ENCODE measurements around the gene LRRC10B.

Gene LRRC10B

DNA sequence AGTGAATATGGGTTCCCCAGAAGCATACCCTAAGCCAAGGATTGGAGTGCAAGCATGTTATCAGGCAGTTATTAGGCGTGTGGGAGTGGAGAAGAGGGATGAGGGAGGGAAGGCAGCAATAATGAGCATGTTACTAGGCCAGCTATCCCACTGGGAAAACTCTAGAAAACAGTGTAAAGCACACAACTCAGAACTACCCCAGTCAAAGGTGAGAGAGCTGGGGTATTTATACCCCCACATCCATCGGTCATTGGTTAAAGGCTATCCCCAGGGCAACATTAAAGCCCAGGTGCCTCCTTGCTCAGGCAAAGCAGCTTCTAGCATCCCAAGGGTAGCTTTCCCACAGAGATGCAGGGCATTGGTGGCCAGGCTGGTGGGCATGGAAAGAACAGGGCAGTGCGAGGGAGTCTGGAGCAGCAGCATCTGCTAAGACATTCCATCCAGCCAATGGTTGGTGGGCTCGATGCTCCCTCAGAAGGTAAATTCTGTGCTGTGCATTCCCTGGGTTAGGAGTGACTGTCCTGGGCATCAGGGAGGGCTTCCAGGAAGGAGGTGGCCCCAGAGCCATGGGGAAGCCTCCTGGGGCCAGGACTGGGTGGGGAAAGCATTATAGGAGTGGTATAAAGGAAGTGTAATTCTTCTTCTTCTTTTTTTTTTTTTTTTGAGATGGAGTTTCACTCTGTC, 21.1 kb upstream of the LRRC10B start:
- DNase-seq = no peak

DNA sequence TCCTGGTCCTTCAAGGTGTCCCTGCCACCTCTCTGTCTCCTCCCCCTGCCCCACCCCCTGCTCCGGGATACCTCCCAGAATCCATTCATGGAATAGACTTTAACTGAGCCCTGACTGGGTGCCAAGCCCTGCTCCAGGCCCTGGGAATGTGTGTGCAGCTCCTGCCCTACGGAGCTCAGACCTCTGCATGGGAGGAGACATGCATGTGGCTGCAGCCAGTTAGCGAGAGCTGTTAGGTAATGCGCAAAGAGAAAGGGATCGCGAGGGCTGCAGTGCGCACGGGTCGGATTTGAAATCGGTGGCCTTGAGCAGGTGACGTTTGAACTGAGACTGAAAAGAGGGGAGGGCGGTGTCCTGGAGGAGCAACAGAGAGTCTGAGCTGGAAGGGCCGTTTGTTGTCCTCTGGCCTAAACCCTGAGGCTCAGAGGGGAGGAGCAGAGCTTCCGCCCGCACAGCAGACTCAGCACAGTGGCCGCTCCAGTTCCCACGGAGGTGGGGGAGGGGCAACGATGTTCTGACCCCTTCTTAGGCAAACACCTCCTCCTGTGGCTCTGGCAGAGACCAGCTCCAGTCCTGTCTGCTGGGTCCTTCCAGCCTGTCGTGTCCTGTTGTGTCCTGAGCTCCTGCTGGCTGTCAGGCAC, 19.8 kb upstream of the LRRC10B start:
- DNase-seq = no peak

DNA sequence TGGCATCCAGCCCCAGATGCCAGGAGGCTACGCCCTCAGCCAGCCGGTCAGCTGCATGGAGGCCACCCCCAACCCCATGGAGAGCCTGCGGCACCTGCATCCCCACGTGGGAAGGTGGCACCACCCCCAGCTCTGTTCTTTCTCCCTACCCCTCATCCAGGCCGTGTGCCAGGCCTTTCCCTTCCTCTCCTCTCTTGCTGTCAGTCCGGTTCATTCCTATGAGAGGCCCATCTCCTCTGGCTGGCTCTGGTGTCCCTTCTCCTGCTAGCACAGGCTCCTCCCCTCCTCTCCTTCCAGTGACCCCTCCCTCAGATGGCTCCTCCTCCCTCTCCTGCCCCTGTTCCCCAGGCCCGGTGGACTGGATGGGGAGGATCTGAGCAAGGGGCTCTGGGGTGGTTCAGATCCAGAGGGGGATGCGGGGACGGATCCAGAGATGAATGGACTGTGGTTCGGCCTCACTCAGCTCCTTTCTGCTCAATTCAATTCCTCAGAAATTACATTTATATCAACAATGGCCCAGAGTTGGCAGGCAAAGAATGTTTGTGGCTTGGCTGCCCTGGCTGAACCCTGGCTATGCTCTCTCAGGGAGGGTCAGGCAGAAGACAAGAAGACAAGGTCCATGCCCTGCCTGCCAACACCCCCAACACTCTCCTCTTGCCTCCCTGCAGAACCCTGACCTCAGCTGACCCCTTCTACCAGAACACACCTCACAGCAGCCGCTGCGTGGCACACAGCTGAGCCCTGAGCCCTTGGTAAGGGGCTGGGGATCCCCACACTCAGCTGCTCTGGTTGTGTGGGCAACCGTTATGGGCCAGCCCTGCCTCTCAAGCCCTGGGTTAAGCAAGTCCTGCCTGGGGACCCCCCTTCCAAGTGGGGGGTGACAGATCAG, 18.5 kb upstream of the LRRC10B start:
- no peak for DNase-seq

DNA sequence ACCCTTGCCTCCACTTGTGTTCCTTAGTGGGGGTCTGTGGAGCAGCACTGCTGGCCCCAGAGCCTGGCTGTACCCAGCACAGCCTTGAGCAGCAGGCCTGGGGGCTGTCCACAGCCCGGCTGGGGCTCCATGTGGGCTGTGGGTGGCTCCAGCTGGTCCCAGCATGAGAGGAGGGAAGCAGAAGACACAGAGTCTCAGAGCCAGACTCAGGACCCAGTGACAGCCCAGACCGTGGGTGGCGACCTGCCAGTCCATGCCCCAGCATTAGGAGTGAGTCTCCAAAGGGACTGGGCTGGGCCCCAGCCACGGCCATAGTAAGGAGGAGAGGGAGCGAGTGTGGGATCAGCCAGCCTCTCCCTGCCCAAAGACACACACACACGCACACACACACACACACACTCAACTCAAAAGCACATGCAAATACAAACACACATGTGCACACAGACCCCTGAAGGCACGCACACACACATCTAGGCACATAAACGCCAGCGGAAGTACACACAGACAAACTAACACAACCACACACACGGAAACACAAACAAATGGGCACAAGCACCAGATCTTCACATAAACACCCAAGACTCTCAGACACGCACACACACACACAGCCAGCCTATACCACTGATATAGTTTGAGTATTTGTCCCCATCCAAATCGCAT, 16.7 kb upstream of the LRRC10B start:
- DNase-seq = no peak

DNA sequence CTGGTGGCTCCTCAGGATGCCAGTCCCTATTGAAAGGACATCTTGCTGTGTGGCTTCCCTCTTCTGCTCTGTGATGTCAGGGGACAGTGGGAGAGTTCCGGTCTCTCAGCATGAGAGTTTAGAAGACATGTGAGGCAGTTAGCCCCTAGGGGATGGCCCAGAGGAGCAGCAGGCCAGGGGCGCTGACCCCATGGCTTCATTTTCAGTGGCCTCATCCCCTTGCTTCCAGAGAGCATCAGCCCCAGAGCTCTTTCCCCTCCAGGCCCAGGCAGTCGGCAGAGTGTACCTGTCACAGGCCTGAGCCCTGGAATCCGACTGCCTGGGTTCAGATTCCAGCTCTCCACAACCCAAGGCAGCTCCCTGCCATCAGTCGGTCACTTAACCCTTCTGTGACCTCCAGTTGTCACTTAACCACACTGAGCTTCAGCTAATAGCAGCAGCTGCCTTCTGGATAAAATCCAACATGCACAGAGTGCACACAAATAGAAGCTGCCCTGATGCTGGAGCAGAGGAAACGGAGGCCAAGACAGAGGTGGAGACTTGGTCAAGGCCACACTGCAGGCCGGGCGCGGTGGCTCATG, 14.1 kb upstream of the LRRC10B start:
- DNase-seq = no peak

DNA sequence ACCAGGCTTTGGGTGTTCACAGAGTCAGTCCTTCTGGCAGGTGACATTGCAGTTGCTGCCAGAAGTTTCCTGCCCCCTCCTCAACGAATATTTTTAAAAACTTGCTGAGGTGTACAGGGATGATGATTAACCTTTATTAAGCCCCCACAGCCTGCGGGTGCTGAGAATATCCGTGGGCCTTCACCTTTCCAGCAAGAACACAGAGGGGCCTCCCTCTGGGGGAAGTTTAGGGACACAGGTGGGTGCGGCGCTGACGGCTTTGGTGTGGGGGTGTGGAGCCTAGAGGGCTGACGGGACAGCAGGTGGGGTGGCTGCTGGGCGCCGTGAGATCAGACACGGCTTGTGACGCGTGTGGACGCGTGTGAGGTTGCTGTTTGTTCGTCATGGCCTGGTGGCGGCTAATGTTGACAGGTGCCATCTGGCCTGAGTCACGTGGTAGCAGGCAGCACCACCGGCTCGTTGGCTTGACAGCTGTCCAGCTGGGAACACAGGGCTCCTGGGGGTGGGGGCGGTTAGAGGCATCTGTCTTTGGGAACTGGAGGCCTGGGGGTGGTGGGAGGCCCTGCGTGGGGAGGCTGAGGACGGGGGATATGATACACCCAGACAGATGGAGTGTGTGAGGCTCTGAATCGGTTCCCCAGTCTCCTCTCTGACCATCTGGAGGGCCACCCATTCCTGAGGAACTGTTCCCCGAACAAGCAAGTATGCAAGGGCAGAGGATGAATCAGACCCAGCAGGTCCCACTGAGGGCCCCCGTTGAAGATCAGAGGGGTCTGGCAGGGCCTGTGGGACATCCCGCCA, 12.5 kb upstream of the LRRC10B start:
- DNase-seq = no peak

DNA sequence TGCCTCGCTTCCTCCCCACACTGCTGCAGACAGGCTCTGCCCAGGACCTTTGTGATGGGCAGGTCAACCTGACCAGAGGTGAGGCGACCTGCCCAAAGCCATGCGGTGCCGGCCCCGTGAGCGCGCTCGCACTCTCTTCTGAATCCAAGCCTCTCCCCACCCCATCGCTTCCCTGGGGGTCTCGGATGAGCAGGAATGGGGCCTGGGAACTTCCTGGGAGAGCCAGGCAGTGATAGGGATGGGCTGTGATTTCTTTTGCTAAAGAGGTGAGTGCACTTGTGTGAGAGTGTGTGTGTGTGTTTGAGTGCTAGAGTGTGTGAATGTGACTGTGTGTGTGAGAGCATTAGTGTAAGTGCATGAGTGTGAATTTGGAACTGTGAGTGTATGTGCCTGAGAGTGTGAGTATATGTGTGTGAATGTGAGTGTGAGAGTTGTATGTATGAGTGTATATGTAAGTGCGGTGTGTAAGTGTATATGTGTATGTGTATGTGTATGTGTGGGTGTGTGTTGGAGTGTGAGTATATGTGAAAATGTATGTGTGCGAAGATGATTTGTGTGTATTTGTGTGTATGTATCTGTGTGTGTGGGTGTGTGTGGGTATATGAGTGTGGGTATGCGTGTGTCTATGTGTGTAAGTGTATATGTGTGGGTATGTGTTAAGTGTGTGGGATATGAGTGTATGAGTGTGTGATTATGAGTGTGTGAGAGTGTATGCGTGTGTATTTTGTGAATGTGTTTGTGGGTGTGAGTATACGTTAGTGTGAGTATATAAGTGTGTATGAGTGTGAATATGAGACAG, 11.7 kb upstream of the LRRC10B start:
- DNase-seq = no peak

DNA sequence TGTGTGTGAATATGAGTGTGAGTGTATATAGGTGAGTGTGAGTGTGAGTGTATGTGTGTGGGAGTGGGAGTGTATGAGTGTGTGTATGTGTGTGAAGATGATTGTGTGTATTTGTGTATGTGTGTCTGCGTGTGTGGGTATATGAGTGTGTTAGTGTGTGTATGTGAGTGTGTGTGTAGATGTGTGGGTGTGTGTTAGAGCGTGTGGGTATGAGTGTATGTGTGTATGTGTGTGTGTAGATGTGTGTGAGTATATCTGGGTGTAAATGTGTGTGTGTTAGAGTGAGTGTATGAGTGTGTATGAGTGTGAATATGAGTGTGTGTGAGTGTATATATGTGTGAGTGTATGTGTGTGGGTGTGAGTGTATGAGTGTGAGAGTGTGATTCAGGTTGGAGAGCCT, 11.1 kb upstream of the LRRC10B start:
- no peak for DNase-seq

DNA sequence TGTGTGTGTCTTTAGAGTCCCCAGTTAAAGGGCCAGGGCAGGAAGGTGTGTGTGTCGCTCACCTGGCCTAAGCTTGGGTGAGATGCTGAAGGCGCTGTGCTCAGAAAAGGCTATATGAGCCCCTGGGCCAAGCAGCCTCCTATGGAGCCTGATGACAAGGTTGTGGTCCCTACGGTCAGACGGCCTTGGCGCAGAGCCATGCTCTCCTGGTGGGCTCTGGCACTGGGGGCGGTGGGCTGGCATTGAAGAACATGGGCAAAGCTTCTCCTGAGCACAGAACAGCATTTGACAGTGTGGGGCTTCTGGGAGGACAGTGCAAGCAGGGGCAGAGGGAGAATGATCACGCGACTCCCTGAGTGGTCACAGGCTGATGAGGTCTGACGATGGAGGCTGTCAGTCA, 10.7 kb upstream of the LRRC10B start:
- no peak for DNase-seq

DNA sequence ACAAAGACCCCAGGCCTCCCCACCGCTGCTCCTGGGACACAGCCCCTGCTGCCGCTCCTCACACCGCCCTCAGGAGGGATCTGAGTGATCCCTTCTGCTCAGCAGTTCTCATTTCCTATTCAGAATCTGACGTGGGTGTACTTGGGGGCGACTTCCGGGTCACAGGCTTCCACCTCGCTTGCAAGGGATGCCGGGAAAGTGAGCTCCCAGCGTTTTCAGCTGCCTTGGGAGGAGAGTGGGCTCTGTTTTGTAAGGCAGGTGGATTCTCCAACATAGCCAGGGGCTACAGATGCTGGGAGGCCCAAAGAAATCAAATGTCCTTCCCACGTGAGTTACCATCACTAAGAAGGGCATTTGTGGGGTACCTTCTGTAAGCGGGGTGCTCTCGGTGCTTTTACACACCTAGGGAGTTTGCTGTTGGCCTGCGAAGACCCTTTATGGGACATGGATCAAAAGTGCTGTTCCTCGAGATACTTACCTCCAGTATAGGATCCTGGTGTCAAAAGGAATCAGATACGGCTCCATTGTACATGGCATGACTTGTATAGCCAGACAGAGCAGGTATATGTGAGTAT, 9.7 kb upstream of the LRRC10B start:
- DNase-seq = no peak

DNA sequence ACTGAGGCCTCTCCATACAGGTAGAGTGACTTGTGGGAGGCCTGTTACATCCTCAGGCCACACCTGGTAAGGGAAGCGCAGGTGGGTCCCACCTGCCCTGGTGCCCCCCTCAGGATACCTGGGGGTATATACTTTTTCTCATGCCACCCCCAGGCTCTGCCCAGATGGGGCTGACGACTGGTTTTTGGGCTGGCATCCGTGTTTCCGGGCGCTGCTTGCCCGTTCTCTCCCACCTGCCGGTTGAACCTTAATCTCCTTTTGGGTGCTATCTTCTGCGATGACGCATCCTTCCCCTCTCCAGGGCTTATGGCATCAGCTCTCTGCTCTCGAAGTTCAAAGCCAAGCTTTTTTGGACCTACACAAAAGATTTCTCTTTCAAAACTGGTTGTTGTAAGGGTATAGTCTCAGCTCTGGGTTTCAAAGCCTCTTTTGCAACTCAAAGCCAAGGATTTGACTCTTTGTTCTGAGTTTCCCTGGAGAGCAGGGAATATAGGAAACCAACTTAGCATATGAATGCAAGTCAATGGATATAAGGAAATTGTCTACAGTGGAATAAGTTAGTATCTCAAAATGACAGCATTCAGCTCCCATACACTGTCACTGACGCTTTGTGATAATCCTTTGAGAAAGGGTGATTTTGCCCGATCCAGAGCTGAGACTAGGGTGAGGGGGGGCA, 8.6 kb upstream of the LRRC10B start:
- no peak for DNase-seq

DNA sequence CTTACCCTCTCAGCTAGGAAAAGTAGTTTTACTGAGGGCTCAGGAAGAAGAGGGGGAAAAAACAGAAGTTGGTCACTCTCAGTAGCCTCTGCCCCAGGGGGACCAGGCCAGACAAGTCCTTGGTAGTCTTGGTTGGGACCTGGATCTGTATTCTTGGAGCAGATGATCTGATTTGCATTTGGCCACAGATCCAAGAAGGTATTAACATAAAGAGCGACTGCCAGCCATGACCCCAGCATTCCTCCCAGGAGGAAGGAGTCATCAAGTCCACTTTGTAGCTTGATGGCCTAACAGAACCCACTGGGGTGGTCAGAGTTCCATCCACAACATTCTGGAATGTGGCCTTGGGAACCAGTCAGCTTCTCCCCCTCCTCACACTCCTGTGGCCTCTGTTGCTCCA, 6.0 kb upstream of the LRRC10B start:
- DNase-seq = no peak

DNA sequence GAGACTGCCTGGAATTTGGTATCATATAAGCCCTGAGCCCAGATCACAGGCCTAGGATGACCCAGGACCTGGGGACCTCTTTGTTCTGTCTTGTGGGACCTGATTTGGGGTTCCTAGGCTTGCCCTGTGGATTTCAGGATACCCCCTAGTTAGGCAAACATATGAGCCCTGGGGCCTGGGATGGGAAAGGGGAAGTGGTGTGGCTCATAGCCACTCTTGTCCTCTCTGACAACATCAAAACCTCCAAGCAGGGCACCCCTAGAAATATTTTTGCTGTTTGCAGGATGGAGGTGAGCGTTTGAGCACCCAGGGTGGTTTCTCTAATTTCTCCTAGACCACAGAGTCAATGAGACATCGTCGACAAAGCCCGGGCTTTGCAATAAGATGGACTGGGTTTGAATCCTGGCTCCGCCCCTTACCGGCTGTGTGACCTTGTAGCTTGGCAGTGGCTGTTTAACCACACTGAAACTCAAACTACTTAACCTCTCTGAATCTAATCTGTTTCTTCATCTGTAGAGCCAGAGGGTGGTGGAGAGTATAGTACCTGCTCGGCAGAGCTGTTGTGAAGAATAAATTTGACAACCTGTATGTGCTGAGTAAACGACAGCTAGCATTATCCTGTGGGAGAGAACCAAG, 5.3 kb upstream of the LRRC10B start:
- no peak for DNase-seq

DNA sequence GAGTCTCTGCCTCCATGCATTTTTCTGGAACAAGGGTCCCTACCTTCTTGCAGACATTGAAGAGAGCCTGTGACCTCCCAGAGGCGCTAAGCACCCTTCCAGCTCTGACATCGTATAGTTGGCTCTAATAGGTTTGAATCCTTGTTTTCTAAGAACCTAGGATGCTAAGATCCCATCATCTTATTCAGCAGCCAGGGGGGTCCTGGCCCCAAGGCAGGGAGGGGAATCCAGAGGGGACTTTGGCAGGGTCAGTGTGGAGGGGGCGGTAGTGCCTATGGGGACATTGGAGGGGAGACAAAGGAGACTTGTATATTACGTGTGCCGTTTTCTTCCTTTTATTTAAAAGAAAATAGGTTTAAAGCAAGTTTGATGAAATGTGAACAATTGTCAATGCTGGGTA, 3.4 kb upstream of the LRRC10B start:
- DNase-seq = no peak

DNA sequence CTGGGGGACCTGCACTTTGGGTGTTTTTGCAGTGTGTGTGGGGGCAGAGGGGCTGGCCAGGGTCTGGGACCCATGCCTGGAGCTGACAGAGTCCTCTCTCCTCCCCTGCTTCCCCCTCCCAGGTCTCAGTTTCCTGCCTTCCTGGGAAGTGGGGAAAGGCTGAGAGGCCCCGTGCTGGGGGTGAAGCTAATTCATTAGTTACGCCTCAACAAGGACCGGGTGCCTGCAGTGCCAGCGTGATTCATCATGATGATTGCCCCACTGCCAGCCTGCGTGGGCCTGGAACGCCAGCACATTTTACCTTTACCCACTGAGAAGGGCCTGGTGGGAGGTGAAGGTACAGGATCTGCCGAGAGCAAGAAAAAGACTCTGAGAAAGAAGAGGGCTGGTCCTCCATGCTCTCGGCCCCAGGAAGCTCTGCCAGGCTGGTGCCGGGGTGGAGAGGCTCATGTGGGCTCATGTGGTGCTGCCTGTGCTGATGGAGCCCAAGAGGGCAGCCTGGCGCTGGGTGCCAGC, 2.9 kb upstream of the LRRC10B start:
- no peak for DNase-seq

DNA sequence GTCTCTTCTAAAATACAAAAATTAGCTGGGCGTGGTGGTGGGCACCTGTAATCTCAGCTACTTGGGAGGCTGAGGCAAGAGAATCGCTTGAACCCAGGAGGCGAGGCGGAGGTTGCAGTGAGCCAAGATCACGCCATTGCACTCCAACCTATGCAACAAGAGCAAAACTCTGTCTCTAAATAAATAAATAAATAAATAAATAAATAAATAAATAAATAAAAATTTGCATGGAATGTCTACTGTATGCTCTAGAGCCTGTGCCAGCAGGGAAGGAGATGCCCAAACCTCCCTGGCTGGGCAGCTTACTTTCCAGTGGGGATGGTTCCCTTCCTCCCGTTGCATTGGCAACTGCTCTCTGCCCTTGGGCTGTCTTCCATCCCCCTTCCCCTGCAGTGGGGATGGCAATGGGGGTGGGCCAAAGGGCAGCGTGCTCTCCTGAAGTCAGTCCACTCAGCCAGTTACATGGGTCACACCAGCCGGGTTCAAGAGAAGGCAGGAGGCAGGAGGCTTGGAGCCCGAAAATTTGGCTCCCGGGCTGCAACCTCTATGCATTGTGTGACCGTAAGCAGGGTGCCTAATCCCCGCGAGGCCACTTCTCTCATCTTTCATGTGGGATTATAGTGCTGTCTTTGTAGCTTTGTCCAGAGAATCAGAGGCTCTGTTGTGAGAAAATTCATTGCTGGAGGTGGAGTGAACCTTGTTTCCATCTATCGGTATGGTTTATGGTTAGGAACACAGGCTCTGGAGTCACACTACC, 1.4 kb upstream of the LRRC10B start:
- DNase-seq = no peak

DNA sequence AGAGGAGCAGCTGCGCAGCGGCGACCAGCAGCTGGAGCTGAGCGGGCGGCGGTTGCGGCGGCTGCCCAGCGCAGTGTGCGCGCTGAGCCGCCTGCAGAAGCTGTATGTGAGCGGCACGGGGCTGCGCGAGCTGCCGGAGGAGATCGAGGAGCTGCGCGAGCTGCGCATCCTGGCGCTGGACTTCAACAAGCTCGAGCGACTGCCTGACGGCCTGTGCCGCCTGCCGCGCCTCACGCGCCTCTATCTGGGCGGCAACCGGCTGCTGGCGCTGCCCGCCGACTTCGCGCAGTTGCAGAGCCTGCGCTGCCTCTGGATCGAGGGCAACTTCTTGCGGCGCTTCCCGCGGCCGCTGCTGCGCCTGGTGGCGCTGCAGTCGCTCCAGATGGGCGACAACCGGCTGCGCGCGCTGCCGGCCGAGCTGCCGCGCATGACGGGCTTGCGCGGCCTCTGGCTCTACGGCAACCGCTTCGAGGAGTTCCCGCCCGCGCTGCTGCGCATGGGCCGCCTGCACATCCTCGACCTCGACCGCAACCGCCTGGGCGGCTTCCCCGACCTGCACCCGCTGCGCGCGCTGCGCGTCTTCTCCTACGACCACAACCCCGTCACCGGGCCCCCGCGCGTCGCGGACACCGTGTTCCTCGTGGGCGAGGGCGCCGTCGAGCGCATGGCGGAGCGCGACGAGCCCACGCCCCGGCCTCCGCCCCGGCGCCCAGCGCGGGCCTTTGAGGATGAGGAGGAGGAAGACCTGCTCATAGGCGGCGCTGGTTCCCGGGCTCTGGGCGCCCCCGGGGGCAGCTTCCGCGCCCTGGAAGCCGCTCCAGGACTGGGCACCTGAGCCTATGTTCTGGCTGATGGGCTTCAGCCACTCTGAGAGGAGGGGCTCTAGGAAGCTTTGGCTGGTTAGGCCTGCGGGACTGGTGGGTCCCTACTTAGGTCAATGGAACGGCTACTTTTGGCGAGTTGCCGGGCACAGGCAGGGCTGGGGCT, 787 bp downstream of the LRRC10B start:
- DNase-seq = no peak

Data from hippocampal formation (tissue), 2 donors.